ENCODE results near the gene NF2.

Gene NF2

GRCh38 chr22:29735416-29735815, 132.0 kb downstream of the NF2 start:
- H3K27ac Mint-ChIP-seq = no peak overlapping the region
- TF ChIP-seq CTCF (IDR thresholded peaks at IDR 0.05) = no peak
- peaks cover 11% of the 10 kb centered on the region for H3K27me3 Mint-ChIP-seq (ENCODE audit: low read depth, poor library complexity)
- H3K9me3 Mint-ChIP-seq = no peaks in the 10 kb centered on the region
- no peak overlapping the region for H3K4me3 Mint-ChIP-seq
- peaks cover 28% of the 10 kb centered on the region for H3K4me1 Mint-ChIP-seq
- no peak for DNase-seq
- peaks cover 5% of the 10 kb centered on the region for H3K36me3 Mint-ChIP-seq (ENCODE audit: low read depth)

- DNase-seq = no peak
- peaks cover 14% of the 10 kb centered on the region for H3K36me3 Mint-ChIP-seq (ENCODE audit: low read depth)
- H3K27ac Mint-ChIP-seq = no peak overlapping the region
- peaks cover 11% of the 10 kb centered on the region for H3K27me3 Mint-ChIP-seq (ENCODE audit: low read depth, poor library complexity)
- no peaks in the 10 kb centered on the region for H3K9me3 Mint-ChIP-seq
- H3K4me3 Mint-ChIP-seq = no peak overlapping the region
- H3K4me1 Mint-ChIP-seq = peaks cover 25% of the 10 kb centered on the region
- TF ChIP-seq CTCF (IDR thresholded peaks at IDR 0.05) = no peak
Observed at GRCh38 chr22:29737251-29738117, 134.1 kb downstream of the NF2 start.

GRCh38 chr22:29738118-29738815, 134.8 kb downstream of the NF2 start:
- no peak for DNase-seq
- Mint-ChIP-seq H3K27ac (no peak overlapping the region), H3K36me3 (ENCODE audit: low read depth) (peaks cover 14% of the 10 kb centered on the region), H3K4me1 (peaks cover 19% of the 10 kb centered on the region), H3K4me3 (no peak overlapping the region), H3K9me3 (no peaks in the 10 kb centered on the region), H3K27me3 (ENCODE audit: low read depth, poor library complexity) (peaks cover 11% of the 10 kb centered on the region)
- no peak for TF ChIP-seq CTCF (IDR thresholded peaks at IDR 0.05)

GRCh38 chr22:29739346-29739875, 136.0 kb downstream of the NF2 start:
- Mint-ChIP-seq H3K36me3 (ENCODE audit: low read depth) (peaks cover 14% of the 10 kb centered on the region), H3K27me3 (ENCODE audit: low read depth, poor library complexity) (peaks cover 8% of the 10 kb centered on the region), H3K27ac (no peak overlapping the region), H3K4me3 (no peak overlapping the region), H3K4me1 (peaks cover 7% of the 10 kb centered on the region), H3K9me3 (no peaks in the 10 kb centered on the region)
- DNase-seq = no peak
- no peak for TF ChIP-seq CTCF (IDR thresholded peaks at IDR 0.05)

GRCh38 chr22:29740216-29740615, 136.8 kb downstream of the NF2 start:
- Mint-ChIP-seq H3K27me3 (ENCODE audit: low read depth, poor library complexity) (peaks cover 5% of the 10 kb centered on the region), H3K27ac (no peak overlapping the region), H3K4me1 (peaks cover 6% of the 10 kb centered on the region), H3K36me3 (ENCODE audit: low read depth) (peaks cover 14% of the 10 kb centered on the region), H3K9me3 (no peaks in the 10 kb centered on the region), H3K4me3 (no peak overlapping the region)
- no peak for DNase-seq
- no peak for TF ChIP-seq CTCF (IDR thresholded peaks at IDR 0.05)
